Effector CD8-positive, alpha-beta T cell (primary cell): ENCODE measurements around the gene MAPK7.

Experiments
- DNase-seq: peaks from one replicate; lab custom pipeline; 2025; lab: John Stamatoyannopoulos, UW

Gene MAPK7

GRCh38 chr17:19363460-19364035, 14.8 kb upstream of the MAPK7 start:
- no peak for DNase-seq

DNA sequence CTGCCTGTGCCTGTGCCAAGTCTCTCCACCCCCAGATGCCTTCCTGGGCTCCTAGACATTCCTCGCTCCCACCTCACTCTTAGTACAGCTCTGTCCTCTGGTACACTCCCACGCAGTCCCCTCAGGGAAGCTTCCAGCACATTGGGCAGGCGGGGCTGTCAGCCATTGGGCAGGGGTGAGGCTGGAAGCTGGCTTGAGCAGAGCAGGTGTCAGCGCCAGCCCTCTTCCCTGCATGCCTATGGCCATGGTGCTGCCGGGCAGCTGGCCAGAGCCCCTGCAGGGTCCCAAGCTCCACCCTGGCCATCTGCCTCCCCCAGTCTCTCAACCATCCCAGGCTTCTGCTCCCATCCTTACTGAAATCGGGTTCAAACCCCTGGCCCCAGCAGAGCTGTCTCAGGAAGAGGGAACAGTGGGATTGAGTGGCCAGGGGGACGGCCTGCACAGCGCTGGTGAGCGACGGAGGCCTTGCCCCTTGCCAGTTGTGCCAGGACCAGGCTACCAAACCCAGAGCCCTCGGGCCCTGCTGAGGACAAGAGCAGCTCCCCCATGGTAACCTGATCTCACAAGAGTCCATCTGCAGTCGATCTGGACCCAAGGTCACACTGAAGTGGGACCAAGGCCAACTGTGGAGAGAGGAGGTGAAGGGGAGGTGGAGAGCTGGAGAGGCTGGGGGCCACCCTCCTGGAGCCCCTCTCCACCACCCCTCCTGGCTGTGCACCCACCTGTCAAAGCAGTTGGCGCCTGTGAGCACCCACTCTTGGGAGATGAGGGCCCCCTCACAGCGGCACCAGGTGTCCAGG, 13.4 kb upstream of the MAPK7 start:
- DNase-seq = no peak

DNA sequence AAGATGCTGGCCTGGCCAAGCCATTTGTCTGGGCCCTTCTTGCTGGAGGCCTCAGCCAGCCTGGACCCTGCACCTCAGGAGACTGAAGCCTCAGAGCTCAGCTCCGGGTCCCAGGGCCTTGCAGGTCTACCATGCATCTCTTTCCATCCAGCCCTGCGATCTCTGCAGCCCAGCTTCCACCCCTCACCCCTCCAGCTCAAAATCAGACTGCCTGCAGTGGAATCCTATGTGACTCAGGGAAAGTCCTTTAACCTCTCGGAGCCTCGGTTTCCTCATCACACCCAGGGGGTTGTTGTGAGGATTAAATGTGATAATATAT, 12.8 kb upstream of the MAPK7 start:
- no peak for DNase-seq

DNA sequence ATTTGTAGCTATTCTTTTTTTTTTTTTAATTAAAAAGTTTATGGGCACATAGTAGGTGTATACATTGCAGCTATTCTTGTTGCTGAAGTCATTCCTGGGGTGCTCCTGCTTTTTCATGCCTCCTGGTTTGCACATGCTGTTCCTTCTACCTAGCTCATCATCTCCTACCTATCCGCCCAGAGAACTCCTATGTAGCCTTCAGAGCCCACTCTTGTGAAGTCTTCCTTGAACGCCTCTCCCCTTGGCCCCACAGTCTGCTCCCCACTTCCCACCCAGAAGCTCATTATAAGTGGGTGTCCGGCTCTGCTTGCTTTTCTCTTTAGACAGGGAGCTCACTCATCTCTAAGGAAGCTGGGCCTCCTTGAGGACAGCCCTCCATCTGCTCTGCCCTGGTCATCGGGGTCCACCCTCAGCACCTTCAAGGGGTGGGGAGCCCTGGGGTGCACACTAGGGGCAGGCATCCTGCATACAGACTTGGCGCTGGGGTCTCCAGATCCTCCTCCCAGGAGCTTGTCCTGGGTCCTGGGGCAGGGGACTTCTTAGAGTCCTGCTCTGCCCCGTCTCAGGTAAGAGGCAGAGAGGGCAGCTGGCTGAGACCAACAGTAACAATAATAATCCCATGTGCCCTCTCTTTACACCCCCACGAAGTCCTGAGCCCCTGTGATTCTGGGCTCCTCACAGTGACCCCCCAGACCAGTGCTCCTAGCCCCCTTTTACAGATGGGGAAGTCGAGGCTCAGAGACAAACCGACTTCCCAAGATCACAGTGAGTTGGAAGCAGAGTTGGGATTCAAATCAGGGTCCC, 12.3 kb upstream of the MAPK7 start:
- DNase-seq = no peak

- no peak for DNase-seq
Measured at GRCh38 chr17:19366637-19366972, 11.7 kb upstream of the MAPK7 start.

- no peak for DNase-seq
Measured at GRCh38 chr17:19368229-19368628, 10.1 kb upstream of the MAPK7 start.

DNA sequence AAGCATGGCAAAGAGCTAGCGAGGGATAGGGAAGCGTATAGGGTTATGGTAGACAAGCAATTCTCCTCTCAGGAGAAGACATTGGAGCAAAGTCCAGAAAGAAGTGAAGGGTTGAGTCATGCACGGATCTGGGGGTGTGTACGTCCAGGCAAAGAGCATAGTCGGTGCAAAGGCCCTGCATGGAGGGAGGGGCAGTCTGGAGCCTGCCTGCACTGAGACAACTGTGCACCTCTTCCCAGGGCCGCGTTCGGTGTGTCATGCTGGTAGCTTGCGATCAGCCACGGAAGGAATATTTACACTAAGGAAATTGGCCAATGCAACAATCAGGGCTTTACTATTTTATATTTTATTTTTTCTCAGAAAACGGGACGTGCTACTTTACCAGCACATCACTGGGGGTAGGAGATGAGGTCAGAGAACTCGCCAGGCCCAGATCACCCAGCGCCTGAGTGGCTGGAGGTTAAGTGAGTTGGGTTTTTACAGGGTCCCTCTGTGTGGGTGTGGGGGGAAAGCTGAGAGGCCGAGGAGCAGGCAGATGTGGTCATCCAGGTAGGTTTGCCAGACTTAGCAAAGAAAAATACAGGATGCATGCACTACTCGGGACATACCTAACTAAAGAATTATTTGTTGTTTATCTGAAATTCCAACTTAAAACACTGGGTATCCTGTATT, 9.1 kb upstream of the MAPK7 start:
- DNase-seq = no peak

- no peak for DNase-seq
Measured at GRCh38 chr17:19369846-19370492, 8.3 kb upstream of the MAPK7 start.

DNA sequence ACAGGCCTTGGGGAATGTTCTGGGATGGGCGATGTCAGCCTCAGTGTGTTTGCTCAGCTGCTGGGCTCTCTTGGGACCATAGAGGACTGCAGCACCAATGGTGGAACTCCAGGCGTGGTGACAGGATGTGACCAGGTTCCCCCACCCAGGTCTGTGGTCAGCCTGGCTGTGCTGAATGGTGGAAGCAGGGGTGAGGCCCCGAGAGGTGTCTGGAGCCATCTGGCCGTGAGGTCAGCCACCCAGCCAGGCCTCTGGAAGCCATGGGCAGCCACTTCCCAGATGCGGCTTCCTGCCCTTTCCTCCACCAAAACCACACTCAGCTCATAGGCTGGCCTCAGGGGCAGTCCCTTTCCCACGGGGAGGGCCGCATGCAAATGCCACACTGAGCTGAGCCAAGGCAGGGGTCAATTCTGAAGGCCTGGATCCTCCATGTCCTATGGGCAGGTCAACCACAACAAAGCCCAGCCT, 7.8 kb upstream of the MAPK7 start:
- no peak for DNase-seq

- no peak for DNase-seq
Measured at GRCh38 chr17:19371259-19372010, 6.9 kb upstream of the MAPK7 start.

- no peak for DNase-seq
Measured at GRCh38 chr17:19372011-19372370, 6.3 kb upstream of the MAPK7 start.

- DNase-seq = no peak
Measured at GRCh38 chr17:19372439-19372838, 5.9 kb upstream of the MAPK7 start.

DNA sequence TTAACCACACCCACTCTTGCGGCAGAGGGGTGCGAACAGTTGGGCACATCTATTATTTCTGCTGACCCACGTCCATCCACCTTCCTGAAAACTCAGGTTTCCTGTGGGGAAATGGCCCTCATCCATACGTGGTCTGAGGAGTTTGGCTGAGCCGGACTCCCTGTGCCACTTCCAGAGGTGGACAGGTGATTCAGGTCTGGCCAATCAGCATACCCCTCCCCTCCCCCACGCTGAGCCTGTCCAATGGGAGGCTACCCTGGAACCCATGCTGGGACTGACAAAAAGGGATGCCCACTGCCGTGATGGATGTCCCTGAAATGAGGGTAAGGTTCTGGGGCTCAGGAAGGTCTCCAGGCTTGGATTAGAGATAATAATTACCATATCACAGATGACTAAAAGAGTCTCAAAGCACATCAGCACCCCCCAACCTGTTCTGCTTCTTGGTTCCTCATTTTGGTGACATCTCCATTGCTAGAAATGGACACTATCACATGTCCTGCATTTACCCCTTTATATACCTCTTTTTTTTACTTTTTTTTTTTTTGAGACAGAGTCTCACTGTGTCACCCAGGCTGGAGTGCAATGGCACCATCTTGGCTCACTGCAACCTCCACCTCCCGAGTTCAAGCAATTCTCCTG, 5.3 kb upstream of the MAPK7 start:
- DNase-seq = no peak

DNA sequence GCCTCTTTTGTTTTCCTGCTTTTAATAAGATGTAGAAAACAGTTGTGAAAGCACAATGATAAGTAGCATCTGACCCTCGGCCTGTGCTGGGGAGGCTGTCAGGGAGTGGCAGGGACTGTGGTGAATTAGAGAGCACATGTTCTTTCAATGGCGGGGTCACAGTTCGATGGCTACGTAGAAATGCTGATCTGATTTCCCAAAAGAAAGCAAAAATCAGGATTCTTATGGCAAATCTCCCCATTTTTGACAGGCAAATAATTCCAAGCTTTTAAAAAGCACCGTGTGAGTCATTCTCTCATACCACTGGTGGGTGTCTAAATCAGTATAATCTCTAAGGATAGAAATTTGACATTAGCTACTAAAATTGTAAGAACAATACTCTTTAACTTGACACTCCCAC, 4.2 kb upstream of the MAPK7 start:
- DNase-seq = no peak

GRCh38 chr17:19375732-19376131, 2.6 kb upstream of the MAPK7 start:
- DNase-seq = no peak

- no peak for DNase-seq
Measured at GRCh38 chr17:19376811-19377210, 1.5 kb upstream of the MAPK7 start.

DNA sequence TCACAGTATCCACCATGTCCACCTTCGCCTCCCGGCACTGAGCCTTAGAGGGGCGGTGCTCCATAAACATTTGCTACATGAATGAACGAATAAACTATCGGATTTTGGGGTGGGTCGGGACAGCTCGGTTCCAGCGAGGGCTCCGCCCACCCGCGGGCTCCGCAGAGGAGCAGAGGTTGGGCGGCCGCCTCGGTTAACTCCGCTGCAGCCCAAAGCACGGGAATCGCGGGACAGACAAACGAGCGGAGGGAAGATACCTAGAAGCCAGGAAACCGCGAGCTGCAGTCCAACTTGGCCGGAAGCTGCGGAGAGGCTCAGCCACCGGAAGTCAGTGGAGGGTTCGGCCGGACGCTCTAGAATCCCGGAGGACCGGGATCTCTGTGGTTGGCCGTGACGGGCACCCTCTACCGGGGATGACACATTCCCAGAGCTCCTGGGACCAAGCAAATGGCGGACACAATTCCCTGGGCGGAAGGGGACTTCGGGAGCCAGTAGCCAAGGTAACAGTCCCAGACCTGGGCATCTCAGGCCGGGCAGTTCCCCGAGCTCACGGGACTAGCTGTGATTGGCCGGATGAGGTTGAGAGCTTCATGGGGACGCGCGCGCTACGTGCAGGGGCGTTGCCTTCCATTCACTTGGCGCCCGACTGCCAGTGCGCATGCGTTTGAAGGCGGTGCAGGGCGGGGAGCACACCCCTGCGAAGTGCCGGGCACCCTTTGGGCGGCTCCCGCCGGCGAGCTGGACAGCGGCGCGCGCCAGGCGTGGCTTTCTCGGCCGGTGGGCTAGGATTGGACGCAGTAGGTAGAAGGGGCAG, 489 bp upstream of the MAPK7 start:
- peak; percentile 87 for DNase-seq

DNA sequence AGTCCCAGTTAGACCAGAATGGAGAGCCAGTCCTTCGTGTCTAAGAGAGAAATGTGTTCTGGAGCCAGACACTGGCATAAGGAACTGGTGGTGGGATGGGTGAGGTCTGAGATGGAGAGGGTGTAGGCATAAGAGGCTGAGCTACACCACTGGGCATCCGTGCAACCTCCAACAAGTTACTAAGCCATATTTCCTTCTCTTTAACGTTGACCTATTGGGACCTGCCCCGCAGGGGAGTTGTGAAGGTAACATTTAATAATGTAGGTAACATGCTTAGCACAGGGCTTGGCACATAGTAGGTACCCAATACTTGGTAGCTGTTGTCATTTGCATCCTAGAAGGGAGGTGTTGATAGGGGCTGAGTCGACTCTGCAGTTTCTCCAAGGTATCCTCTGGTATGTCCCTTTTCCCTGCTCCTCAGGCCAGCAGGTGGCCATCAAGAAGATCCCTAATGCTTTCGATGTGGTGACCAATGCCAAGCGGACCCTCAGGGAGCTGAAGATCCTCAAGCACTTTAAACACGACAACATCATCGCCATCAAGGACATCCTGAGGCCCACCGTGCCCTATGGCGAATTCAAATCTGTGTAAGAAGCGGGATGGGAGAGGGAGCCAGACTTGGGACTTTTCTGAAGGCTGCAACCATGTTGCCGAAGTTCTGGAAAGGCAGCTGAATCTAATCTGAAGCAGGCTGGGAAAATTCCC, 1.2 kb downstream of the MAPK7 start:
- DNase-seq = no peak
